Embryonic facial prominence (tissue), 1 donor: ENCODE results near the gene TTC34.

Experiments used
- DNase-seq: peaks from one replicate; pipeline ENCODE4 v3.0.0-alpha.2; 2016; ENCODE audit errors: extremely low spot score

Gene TTC34, protein sequence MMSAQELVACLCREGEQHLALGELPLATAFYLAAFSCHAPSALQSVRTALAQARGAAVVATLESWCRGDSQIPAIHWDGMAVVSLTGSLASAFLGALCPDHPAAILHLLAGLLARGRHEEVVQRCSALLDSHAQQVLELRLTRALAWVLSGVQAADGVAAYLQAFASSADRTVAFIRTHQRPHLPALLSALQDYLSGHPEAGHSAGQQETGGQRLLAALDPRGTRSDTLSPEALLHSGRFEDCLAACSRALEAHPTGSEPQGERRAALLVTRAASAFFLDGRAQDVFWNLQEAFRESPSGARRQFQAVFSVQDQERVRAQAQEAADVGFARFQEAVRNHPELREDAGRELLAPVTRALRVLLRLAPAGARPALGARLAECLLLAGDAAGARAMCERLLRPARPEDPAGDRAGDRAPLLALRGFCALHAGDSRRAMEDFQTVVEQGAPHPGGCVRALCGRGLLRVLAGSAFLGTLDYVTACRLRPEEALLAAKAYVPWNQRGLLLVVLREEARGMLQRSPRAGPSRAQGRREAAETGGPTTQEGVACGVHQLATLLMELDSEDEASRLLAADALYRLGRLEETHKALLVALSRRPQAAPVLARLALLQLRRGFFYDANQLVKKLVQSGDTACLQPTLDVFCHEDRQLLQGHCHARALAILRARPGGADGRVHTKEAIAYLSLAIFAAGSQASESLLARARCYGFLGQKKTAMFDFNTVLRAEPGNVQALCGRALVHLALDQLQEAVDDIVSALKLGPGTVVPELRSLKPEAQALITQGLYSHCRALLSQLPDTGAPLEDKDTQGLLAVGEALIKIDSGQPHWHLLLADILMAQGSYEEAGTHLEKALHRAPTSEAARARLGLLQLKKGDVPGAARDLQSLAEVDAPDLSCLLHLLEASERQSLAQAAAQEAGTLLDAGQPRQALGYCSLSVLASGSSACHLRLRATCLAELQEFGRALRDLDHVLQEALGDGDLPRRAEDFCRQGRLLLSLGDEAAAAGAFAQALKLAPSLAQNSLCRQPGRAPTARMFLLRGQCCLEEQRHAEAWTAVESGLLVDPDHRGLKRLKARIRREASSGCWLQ

DNA sequence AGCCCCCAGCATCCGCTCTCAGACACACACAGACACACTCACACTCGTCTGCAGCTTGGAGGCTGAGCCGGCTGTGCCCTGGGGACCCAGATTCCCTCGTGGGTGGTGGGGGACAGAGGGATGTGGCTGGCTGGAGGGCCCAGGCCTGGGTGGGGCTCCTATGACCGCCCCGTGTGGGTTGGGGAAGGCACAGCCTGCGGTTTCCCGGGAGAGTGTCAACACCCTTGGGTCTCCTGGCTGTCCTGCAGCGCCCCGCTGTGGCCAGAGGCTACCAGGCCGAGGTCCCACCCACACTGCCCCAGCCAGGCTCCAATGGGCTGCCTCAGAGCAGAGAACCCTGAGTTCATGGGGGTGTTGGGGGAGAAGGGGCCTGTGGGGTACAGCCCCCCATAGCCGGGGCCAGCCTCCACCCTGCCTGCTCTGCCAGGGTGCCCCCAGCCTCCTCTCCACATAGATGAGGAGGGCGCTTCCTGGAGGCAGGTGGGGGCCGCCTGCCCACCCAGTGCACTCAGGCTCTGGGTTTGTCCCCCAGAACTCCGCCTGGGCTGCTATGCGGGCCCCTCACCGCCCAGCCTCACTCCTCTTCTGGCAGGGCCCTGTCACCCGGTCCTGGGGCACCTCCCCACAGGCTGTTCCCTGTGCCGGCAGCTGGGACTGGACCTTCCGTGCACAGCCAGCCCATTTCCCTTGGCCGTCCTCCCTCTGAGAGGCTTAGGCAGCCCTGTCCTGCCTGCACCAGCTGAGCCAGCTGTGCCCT lies at the start of gene TTC34:
TSS of gene TTC34 (minus strand) at position 159 of the 757 bp plus-strand sequence. CDS start 866 bp downstream, outside the sequence.
- DNase-seq, result no peak

DNA sequence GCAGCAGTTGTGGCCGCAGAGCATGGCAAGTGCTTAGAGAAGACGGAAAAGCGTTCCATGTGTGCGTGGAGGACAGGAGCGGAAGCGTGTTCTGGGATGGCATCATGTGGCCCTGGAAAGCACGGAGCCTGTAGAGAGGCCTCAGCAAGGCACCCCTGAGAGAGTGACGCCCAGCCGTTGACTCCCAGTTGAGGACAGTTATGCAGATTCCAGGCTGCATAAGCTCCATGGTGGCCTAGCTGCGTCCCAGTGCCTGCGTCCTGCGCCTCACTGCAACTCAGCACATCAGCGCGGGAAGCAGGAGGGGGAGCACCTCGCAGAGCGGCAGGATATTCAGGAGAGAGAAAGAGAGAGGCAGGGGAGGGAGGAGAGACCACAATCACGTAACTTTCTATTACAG lies 49.0 kb upstream of the TTC34 start:
- DNase-seq, result no peak

DNA sequence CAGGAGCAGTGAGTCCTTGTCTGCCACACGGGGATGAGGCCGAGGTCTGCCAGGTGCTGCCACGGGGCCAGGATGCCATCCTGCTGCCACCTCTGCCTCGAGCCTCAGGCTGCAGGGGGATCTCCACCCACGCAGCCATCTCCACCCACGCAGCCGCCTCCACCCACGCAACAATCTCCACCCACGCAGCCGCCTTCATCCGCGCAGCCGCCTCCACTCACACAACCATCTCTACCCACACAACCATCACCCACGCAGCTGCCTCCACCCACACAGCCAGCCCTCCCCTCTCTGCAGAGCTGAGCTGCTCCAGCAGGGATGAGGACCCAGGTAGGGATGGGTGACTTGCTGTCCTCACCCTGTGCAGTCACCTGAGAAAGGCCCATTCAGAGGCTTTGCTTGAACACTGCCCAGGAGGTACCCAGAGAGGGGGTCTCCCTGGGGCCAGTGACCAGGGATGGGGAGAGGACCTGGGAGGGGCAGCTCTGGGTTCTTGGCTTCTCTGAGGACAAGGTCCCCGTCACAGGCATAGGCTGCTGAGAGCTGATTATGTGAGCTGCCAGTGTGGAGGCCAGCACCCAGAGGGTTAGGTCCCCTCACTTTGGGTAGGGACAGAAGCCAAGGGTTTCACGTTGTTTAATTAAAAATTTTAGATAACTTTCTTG lies 46.6 kb upstream of the TTC34 start:
- no peak for DNase-seq

DNA sequence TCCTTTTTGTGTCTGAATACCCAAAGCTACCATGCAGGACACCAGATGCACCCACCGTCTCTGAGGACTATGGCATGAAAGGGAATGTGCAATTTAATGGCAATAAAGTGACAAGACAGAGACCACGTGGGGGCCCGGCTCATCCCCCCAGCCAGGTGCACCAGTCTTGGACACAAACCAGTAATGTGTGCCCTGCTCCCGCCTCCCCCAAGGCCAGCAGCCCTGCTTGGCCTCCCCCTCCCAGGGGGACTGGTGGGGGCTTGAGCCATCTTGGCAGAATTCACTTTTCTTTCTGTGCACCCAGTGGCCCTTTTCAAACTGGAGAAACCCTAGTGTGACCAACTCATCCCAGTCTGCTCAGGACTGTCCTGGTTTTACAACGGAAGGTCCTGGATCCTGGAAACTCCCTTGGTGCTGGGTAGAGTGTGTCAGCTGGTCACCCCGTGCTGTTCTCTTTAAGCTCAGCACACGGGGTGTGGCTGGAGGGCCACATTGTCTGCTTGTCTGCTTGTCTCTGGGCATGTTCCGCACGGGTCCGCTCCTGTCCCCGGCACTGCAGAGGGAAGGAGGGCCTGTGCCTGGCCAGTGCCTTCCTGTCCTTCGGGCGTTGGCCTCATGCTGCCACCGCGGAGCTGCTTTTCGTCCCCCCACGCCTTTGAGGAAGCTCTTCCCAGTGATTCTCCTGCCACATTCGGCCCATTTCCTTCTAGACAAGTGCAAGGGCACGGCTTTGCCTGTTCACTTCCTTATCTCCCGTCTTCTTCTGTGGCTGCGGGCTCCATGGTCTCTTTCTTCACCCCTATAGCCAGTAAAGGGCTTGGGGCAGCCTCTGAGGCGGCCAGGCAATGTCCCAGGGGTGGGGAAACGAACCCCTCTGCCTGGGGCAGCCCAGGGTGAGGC lies 45.8 kb upstream of the TTC34 start:
- DNase-seq, result no peak

DNA sequence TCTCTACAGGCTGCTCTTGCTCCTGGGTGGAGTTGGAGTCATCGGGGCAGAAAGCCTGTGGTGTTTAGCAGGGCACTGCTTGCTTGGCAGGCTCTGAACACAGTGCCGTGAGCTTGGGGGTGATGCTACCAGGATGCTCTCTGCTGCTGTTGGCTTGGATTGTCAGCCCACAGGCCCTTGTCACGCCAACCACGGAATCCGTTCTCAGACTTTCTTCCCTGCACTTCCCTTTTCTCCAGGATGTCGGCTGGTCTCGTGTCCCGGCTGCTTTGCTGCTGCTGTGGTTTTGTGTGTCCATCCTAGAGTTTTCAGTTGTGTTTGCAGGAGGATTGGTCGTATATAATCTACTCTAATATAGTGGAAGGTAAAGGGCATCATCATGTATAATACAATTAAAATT lies 44.4 kb upstream of the TTC34 start:
- DNase-seq, result no peak

DNA sequence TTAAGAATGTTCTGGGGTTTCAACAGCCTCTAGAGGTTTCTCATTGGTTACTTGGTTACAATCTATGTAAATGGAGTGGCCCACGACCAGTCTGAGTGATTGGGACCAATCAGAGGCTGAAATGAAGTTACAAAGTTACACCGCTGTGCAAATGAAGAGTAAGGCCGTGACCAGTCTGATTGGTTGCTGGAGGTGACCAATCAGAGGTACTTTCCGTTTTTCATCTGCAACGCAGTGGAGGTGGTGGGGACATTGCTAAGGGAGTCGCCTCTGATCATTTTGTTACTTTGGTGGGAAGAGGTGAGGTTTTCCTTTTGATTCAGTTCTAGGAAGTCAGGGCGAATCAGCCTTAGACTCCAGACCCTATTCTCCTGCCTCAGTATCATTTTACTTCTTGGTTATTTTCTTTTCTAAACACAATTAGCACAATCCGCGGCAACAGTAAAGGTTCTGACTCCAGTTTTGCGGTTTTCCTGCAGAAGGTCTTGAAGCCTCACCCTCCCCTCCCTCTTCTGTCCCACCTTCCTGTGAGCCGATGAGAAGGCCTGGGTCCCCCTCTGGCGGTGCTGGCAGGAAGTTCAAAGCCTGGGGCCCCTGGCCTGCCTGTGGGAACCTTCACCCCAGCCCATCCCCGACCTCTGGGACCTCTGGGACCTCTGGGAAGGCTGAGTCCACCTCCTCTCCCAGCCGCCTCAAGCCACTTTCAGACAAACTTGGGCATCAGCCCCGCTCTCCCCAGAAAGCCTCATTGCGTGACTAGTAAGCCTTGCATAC lies 38.7 kb upstream of the TTC34 start:
- no peak for DNase-seq

DNA sequence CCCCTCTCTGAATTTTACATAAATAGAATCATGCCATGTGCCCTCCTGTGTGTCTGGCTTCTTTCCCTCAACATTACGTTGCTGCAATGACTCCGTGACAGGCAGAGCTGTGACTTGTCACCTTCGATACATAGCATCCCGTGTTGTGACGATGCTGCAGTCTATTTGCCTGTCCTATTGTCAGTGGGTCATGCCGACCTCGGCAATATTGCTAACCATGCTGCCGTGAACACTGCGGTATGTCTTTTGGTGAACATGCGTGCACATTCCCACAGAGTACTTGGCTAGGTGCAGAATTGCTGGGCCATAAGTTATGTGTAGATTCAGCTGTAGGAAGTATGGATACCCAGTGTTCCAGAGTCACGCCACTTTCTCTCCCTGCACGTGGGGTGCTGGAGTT lies 36.3 kb upstream of the TTC34 start:
- no peak for DNase-seq

DNA sequence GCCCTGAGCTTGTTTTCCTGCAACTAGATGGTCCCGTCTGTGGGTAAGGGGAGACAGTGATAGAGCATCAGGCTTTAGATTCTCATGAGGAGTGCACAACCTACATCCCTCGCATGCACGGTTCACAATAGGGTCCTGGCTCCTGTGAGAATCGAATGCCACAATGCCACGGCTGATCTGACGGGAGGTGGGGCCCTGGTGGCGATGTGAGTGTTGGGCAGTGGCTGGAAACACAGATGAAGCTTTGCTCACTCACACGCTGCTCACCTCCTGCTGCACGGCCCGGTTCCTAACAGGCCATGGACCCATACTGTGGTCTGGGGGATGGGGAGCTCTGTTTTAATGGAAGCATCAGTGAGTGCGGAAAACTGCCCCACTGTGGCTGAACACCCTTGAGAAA lies 35.8 kb upstream of the TTC34 start:
- no peak for DNase-seq

DNA sequence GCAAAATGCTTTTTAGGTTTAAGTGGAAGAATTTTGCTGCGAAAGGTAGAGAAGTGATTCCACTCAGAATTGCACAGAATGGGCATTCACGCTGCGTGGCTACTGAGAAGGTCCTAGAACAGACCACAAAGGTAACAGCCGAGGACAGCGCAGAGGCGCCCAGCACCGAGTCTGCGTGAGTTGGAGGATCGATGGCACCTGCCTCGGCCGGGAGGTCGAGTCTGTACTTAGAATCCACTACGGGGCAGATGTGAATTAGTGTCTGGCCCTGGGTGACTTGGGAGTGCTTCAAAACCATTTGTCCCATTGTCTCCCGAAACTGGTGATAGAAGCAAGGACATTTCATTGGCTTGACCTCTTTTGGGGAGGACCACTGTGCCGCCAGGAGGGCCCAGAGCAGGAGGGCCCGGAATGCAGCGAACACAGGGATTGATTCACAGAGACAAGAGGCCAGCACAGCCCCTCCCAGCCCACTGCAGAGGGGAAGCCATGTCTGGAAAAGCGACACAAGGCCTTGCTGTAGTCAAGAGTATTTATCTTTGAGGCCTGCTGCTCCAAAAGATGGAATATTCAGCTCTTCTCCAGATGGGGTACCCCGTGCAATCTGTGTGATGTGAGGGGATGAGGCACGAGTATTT lies 35.0 kb upstream of the TTC34 start:
- no peak for DNase-seq

DNA sequence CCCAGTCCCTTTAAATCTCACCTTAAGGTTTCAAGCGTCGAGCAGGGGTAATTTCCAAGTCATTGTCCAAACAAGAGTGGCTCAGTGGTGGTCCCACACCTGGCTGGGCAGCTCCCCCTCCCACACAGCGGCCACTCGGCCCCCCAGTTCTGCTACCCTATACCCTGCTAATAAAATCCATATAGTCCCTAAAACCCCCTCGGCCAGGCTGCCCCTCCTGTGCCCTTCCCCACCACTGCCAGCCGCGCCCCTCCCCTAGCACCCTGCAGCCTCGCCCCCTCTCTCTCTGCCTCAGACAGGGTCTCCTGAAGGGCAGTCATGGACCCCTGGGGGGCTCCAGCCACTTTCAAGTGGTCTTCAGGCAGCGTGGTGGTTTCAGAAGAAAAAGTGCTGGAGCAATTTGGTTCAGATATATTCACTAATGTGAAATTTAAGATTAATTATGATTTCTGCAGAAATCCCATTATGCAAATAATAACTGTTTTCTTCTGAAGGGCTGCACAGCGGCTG lies 34.2 kb upstream of the TTC34 start:
- no peak for DNase-seq

DNA sequence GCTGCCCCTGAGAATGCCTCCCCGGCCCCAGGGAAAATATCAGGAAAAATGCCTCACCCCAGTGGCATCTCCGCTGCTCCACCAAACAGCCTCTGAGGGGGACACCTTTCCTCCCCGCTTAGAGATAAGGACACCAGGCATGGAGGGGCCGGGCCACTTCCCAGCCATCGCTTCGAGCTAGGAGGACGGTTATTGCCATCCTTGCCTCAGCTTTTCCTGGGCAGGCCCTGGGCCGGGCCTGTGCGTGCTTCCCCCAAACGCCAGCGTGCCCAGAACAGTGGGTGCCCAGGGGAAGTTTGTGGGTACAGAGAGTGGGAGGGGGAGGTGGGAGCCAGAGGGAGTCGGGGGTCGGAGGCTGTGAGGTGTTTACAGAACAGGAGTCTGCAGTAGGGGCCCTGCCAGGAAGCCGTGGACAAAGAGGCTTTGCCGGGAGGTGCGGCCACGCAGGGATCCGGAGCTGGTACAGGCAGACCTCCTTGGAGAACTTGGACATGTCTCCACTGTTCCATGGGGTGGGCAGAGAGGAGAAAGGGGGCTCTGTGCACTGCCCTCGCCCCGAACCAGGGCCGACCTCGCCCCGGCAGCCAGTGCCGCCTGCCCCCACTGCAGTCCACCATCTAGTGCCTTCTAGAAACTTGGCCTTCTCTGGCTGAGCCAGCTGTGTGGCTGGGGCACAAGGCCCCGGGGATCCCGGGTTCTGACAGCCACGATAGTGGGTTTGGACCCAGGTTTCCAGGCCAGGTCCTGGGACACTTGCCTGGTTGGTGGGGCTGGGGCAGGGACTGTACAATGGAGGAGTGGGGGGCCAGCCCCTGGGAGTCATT lies 33.5 kb upstream of the TTC34 start:
- no peak for DNase-seq

DNA sequence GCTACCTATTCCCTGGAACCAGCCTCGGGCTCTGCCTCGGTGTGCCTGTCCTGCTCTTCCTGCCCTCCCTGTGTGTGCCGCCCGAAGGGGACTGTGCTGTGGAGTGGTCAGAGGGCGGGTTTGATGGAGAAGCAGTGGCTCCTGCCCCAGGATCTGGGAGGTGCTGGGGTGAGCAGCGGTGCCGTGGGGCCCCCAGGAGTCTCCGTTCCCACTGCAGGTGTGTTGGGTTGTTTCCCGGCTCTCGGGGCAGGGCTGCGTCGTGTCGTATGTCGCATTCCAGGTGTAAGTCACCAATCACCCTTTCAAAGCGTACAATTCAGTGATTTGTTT lies 32.6 kb upstream of the TTC34 start:
- no peak for DNase-seq

DNA sequence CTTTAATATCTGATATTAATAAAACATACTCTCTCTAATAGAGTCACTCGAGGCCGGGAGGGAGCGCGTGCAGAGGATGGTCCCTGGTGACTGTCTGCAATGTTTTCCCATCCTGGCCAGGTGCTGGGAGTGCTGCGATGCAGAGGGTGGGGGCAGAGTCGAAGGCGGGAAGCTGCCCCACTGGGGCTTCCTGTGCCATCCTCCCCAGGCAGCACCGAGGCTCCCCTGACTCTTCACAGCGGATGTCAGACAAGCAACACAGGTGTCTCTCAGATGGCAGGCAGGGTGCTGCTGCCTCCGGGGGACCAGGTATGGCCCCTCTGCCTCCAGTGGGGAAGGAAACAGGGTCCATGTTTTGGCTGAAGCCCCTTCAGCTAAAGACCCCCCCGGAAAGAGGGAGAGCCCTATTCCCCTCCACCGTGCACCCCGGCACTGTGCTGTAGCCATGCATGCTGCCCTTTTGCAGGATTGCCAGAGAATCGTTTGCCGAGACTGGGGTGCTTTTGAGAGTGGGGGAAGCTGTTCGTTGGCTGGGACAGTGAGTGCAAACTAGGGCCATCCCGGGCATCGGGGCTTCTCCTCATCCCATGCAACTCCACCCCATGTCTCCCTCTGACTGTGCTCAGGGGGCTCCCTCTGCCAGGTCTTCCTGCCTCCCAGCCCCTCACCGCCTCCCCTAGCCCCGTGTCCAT lies 32.1 kb upstream of the TTC34 start:
- no peak for DNase-seq

DNA sequence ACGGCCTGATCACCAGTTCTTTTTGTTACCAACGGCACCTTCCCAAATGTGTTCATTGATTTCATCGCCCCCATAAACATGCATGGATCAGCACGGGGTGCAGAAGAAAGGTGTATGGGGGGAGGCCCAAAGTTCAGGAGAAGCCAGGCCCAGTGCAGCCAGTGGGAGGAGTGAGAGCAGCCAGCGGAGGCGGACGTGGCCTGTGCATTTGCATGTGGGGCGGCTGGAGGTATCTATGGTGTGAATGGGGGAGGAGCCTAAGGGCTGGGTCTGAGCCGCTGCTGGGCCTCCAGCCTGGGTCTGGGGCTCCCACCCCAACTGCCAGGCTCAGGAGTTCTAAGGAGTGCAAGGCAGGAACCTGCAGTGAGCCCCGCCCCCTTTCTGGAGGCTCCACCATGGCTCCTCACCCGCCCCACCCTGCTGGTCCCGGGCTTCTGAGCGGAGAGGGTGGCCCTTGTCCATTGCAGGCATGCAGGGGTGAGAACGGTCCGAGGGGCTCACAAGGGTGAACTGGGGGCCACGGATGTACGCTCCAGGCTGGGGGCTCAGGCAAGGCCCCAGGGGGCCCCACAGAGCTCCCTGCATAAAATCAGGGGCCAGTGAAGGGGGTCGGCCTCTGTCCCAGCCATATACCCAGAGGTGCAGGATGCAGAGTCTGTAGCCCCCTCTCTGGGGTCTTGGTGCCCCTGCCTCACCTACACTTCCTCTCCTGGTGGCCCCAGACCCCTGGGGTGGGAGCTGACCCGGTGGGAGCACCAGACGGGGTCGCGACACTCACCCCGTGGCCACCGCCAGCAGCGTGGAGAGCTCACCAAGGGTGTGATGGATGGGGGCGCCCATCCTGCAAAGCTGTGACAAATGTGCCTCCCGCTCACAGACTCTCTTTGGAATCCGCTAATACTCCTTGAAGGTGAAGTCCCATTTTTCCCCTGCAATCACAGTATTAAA lies 31.3 kb upstream of the TTC34 start:
- DNase-seq, result no peak

DNA sequence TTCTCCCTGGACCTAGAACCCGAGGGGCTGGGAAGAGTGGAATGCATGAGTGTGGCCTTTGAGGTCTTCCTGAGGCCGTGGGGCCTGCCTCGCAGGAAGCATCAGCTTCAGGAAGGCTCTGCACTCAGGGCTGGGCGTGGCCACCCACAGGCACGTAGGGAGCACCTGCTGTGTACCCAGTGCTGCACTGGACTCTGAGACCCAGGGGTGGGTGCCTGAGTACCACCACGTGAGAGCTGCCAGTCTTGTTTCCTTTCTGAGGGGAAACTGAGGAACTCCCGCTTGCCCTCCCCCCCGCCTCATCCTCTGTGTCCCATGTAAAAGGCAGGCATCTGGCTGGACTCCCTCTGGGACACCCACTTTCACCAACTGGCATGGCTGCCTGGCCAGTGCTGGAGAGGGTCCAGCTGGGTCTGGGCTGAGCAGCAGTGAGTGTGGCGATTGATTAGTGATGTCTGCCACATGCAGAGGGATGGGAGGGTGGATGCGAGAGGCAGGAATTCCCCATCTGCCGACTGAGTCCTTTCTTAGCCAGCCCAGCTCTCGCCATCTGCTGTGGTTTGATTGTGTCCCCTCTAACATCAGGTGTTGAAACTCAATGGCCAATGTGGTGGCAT lies 30.2 kb upstream of the TTC34 start:
- no peak for DNase-seq
